Testis (tissue), 3 donors: ENCODE results near the gene SARS2. TPM values are rescaled to one million over a fixed set of nuclear protein-coding genes. Genes with fewer than 3 reads are reported as not detected.
A peak's percentile ranks its signal among the peaks of the same experiment; 100 is the strongest.

Source experiments
- DNase-seq: peaks from one replicate; pipeline ENCODE4 v3.0.0-alpha.2; 2019
- H3K27ac ChIP-seq, 2 donors: fragments of 200-600 bp; sonication (generic); one replicate each; pipeline ENCODE4 v1.5.1; 2019
- H3K27me3 ChIP-seq: fragments of 200-600 bp; sonication (generic); one replicate; pipeline ENCODE4 v1.5.1; 2019
- H3K36me3 ChIP-seq: fragments of 200-600 bp; sonication (generic); one replicate; pipeline ENCODE4 v1.5.1; 2017; ENCODE audit warnings: low read depth; ENCODE audit errors: missing control alignments
- H3K4me1 ChIP-seq: fragments of 200-600 bp; sonication (generic); one replicate; pipeline ENCODE4 v1.5.1; 2019
- H3K4me3 ChIP-seq, 2 donors: fragments of 200-600 bp; sonication (generic); one replicate each; pipeline ENCODE4 v1.5.1; 2017 to 2019
- H3K9me3 ChIP-seq: fragments of 200-600 bp; sonication (generic); one replicate; pipeline ENCODE4 v1.5.1; 2017
- CTCF ChIP-seq, 3 experiments: fragments of 450-650 bp in 2 of 3; fragments of 200-600 bp in 1 of 3; sonication (generic) in 1 of 3; IDR thresholded peaks; one replicate each; pipeline ENCODE4 v1.5.1; 2016 to 2019; ENCODE audit warnings: antibody characterized with exemption in 3 of 3, mild to moderate bottlenecking in 2 of 3, moderate library complexity in 1 of 3
- POLR2A ChIP-seq: fragments of 450-650 bp; IDR thresholded peaks from one replicate; pipeline ENCODE4 v1.6.1; 2017; ENCODE audit warnings: antibody characterized with exemption, mild to moderate bottlenecking, moderate library complexity
- WGBS, 2 donors: methylation state at CpG; one replicate each; pipeline ENCODE4 v1.1.5; 2018; 5-methylcytosine and 5-hydroxymethylcytosine counted together
- intact Hi-C: fragments of 100-400 bp; cut with DNase I; formaldehyde crosslinking; loops from one replicate; pipeline ENCODE4 v1.15.1; 2023; ENCODE audit warnings: low total_unique reads
- polyA plus RNA-seq: library from polyadenylated mRNA; stranded (reverse); fragments of 350-450 nt; fragmentation: Illumina TruSeq; extraction: RNeasy Lipid Tissue Mini Kit (QIAGEN cat#74804); gene quantifications from one replicate; pipeline ENCODE4 v1.2.3, GENCODE V29; 2014; ENCODE audit warnings: low read depth, low replicate concordance; ENCODE audit not compliant: insufficient read depth
- total RNA-seq, 2 donors: library from RNA; depleted of rRNA; stranded (reverse); fragments of >200 nt; gene quantifications; one replicate each; pipeline ENCODE4 v1.2.3, GENCODE V29; 2016

SARS2 gene
- total and polyA plus RNA-seq, 3 donors from 2014 or later: 33.5 to 68.0 (median 55.3) TPM

GRCh38 chr19:38949580-38950367, 19.2 kb upstream of the SARS2 start:
- Histone ChIP-seq H3K27me3 (no peaks in the 10 kb centered on the region), H3K27ac (no peak overlapping the region), H3K4me1 (no peaks in the 10 kb centered on the region), H3K36me3 (no peaks in the 10 kb centered on the region), H3K4me3 (peak overlapping the region; percentile 42 to 50), H3K9me3 (no peaks in the 10 kb centered on the region)
- TF ChIP-seq POLR2A: no peak
- TF ChIP-seq CTCF (IDR thresholded peaks at IDR 0.05): no peak
- peak; percentile 97 for DNase-seq
- 19 to 21% methylated on average over 10 to 53 of the region's 72 CpGs for WGBS, 2 donors
- intact Hi-C loops: no loop called here

DNA sequence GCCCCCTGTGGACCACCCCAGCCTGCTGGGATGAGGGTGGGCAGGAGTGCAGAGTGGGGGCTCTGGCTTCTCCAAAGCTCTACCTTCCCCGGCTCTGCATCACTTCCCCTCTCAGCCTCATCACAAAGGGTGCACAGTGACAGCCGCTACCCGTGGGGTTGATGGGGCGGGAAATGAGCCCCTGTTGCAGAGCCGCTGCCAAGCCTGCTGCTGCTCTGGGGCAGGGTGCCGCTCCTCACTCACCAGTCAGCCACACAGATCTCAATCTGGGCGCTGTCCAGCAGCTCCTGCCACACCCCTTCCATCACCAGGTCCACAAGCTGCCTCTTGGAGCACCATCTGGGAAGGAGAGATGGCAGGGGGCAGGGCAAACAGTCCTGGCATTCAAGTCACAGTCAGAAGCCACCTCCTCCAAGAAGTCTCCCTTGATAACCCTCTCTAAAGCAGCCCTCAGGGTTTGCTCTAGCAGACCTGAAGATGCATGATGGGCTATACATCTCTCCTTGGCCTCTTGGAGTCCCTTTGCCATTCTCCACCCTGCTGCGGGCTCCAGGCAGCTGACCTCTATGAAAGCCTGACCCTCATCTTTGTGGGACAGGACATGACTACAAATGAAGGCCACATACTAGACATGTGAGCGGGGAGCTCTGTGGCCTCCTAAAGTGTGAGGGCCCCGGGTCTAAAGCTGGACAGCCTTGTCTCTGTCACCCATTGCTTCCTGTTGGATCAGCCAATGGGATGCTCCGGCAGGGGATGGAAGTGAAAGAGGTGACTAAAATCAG, 15.9 kb upstream of the SARS2 start:
- H3K27ac ChIP-seq: no peak overlapping the region
- no peak overlapping the region for H3K4me3 ChIP-seq
- TF ChIP-seq CTCF (IDR thresholded peaks at IDR 0.05): no peak
- TF ChIP-seq POLR2A: no peak
- 63 to 84% methylated on average over 3 to 11 of the region's 11 CpGs for WGBS, 2 donors
- intact Hi-C loops: no loop called here
- no peaks in the 10 kb centered on the region for H3K36me3 ChIP-seq
- no peak for DNase-seq
- H3K9me3 ChIP-seq: no peaks in the 10 kb centered on the region
- no peaks in the 10 kb centered on the region for H3K4me1 ChIP-seq
- no peaks in the 10 kb centered on the region for H3K27me3 ChIP-seq

- Histone ChIP-seq H3K27ac (no peak overlapping the region), H3K9me3 (no peaks in the 10 kb centered on the region), H3K4me3 (no peak overlapping the region), H3K36me3 (no peaks in the 10 kb centered on the region), H3K27me3 (no peaks in the 10 kb centered on the region), H3K4me1 (no peaks in the 10 kb centered on the region)
- intact Hi-C loops: no loop called here
- 82 to 95% methylated on average over 2 to 3 of the region's 3 CpGs for WGBS, 2 donors
- DNase-seq: no peak
- TF ChIP-seq POLR2A (no peak), CTCF (IDR thresholded peaks at IDR 0.05) (no peak)
These were observed 15.1 kb upstream of the SARS2 start for GRCh38 chr19:38945562-38946228.

DNA sequence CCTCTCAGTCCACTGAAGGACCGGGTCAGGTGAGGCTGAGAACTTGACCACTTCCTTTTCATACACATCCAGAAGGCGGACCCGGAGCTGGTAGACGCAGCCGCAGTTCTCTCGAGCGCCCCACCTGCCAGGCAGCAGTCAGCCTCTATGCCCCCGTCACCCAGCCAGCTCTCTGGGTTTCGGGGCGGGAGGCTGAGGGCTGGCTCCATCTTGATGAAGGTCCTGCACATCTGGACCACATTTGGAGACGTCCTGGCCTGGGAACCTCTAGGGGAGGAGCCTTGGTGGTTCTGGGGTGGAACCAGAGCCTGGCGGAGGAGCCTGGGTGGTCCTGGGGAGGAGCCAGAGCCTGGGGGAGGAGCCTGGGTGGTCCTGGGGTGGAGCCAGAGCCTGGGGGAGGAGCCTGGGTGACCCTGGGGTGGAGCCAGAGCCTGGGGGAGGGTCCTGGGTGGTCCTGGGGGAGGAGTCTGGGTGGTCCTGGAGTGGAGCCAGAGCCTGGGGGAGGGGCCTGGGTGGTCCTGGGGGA, 14.5 kb upstream of the SARS2 start:
- no peak for TF ChIP-seq CTCF (IDR thresholded peaks at IDR 0.05)
- no peak for TF ChIP-seq POLR2A
- H3K36me3 ChIP-seq: no peaks in the 10 kb centered on the region
- intact Hi-C loops: no loop called here
- H3K9me3 ChIP-seq: no peaks in the 10 kb centered on the region
- 66 to 100% methylated on average over 2 to 11 of the region's 12 CpGs for WGBS, 2 donors
- no peak overlapping the region for H3K27ac ChIP-seq
- H3K4me1 ChIP-seq: no peaks in the 10 kb centered on the region
- H3K4me3 ChIP-seq: no peak overlapping the region
- no peaks in the 10 kb centered on the region for H3K27me3 ChIP-seq
- no peak for DNase-seq
